ENCODE data around the gene CCDC80.

Gene CCDC80

GRCh38 chr3:112633757-112634156, 7.2 kb downstream of the CCDC80 start:
- FAIRE-seq, result peak; percentile 27
- no peak for TF ChIP-seq POLR2A (IDR thresholded peaks at IDR 0.05; ENCODE audit: low read depth, low read length)
- no peak for DNase-seq (ENCODE audit: insufficient read length, low spot score)

- FAIRE-seq, result no peak
- no peak for TF ChIP-seq POLR2A (IDR thresholded peaks at IDR 0.05; ENCODE audit: low read depth, low read length)
- DNase-seq (ENCODE audit: insufficient read length, low spot score), result no peak
These were observed 7.8 kb downstream of the CCDC80 start for GRCh38 chr3:112633191-112633590.

- TF ChIP-seq POLR2A (IDR thresholded peaks at IDR 0.05; ENCODE audit: low read depth, low read length), result no peak
- no peak for FAIRE-seq
- DNase-seq (ENCODE audit: insufficient read length, low spot score), result no peak
These were observed 8.3 kb downstream of the CCDC80 start for GRCh38 chr3:112632596-112632995.

- FAIRE-seq (no peak), DNase-seq (ENCODE audit: insufficient read length, low spot score) (no peak)
- TF ChIP-seq POLR2A (IDR thresholded peaks at IDR 0.05; ENCODE audit: low read depth, low read length), result no peak
These were observed 9.7 kb downstream of the CCDC80 start for GRCh38 chr3:112631257-112631656.

- DNase-seq (ENCODE audit: insufficient read length, low spot score) (peak; percentile 37), FAIRE-seq (peak; percentile 97)
- no peak for TF ChIP-seq POLR2A (IDR thresholded peaks at IDR 0.05; ENCODE audit: low read depth, low read length)
These were observed 11.5 kb downstream of the CCDC80 start for GRCh38 chr3:112629425-112629824.

GRCh38 chr3:112627919-112628466, 12.9 kb downstream of the CCDC80 start:
- FAIRE-seq (peak; percentile 33), DNase-seq (ENCODE audit: insufficient read length, low spot score) (no peak)
- no peak for TF ChIP-seq POLR2A (IDR thresholded peaks at IDR 0.05; ENCODE audit: low read depth, low read length)

GRCh38 chr3:112627419-112627818, 13.5 kb downstream of the CCDC80 start:
- DNase-seq (ENCODE audit: insufficient read length, low spot score) (no peak), FAIRE-seq (no peak)
- no peak for TF ChIP-seq POLR2A (IDR thresholded peaks at IDR 0.05; ENCODE audit: low read depth, low read length)

- no peak for TF ChIP-seq POLR2A (IDR thresholded peaks at IDR 0.05; ENCODE audit: low read depth, low read length)
- peak; percentile 62 for FAIRE-seq
- no peak for DNase-seq (ENCODE audit: insufficient read length, low spot score)
These were observed 17.2 kb downstream of the CCDC80 start for GRCh38 chr3:112623717-112624116.

- DNase-seq (ENCODE audit: insufficient read length, low spot score) (no peak), FAIRE-seq (peak; percentile 6)
- no peak for TF ChIP-seq POLR2A (IDR thresholded peaks at IDR 0.05; ENCODE audit: low read depth, low read length)
These were observed 17.7 kb downstream of the CCDC80 start for GRCh38 chr3:112623213-112623612.

GRCh38 chr3:112619295-112619694, 21.6 kb downstream of the CCDC80 start:
- no peak for TF ChIP-seq POLR2A (IDR thresholded peaks at IDR 0.05; ENCODE audit: low read depth, low read length)
- DNase-seq (ENCODE audit: insufficient read length, low spot score) (no peak), FAIRE-seq (no peak)

GRCh38 chr3:112617285-112617684, 23.7 kb downstream of the CCDC80 start:
- no peak for TF ChIP-seq POLR2A (IDR thresholded peaks at IDR 0.05; ENCODE audit: low read depth, low read length)
- DNase-seq (ENCODE audit: insufficient read length, low spot score), result no peak
- no peak for FAIRE-seq

GRCh38 chr3:112615989-112616731, 24.8 kb downstream of the CCDC80 start:
- no peak for FAIRE-seq
- no peak for TF ChIP-seq POLR2A (IDR thresholded peaks at IDR 0.05; ENCODE audit: low read depth, low read length)
- no peak for DNase-seq (ENCODE audit: insufficient read length, low spot score)

GRCh38 chr3:112611752-112612515, 29.0 kb downstream of the CCDC80 start:
- TF ChIP-seq POLR2A (IDR thresholded peaks at IDR 0.05; ENCODE audit: low read depth, low read length), result no peak
- no peak for FAIRE-seq
- no peak for DNase-seq (ENCODE audit: insufficient read length, low spot score)

- FAIRE-seq (peak; percentile 80), DNase-seq (ENCODE audit: insufficient read length, low spot score) (peak; percentile 15)
- no peak for TF ChIP-seq POLR2A (IDR thresholded peaks at IDR 0.05; ENCODE audit: low read depth, low read length)
These were observed 30.8 kb downstream of the CCDC80 start for GRCh38 chr3:112610121-112610520.
